Measurements from ENCODE around the gene C1orf87. TPM values are rescaled to one million over a fixed set of nuclear protein-coding genes. Genes with fewer than 3 reads are reported as not detected.

Gene C1orf87
- total RNA-seq, 1 experiment from 2014 or later, result not detected

GRCh38 chr1:60037669-60038068, 35.9 kb downstream of the C1orf87 start:
- no peak for DNase-seq
- H3K9me3 ChIP-seq, result no peaks in the 10 kb centered on the region
- TF ChIP-seq CTCF (IDR thresholded peaks at IDR 0.05; ENCODE audit: insufficient read depth in 1 of 2, low read depth in 1 of 2, low read length in 1 of 2, severe bottlenecking in 1 of 2, unreplicated experiment in 1 of 2), result no peak
- no peak overlapping the region for H3K27ac Mint-ChIP-seq (ENCODE audit: unreplicated experiment)
- no peak overlapping the region for H3K4me3 Mint-ChIP-seq (ENCODE audit: unreplicated experiment)
- H3K9me3 Mint-ChIP-seq (ENCODE audit: unreplicated experiment), result no peaks in the 10 kb centered on the region
- no peak overlapping the region for H3K4me3 ChIP-seq (ENCODE audit: low read depth, low read length)
- no peaks in the 10 kb centered on the region for H3K27me3 Mint-ChIP-seq (ENCODE audit: insufficient read depth, unreplicated experiment)
- no peaks in the 10 kb centered on the region for H3K36me3 Mint-ChIP-seq (ENCODE audit: insufficient read depth, unreplicated experiment)
- H3K4me1 ChIP-seq, result no peaks in the 10 kb centered on the region
- no peaks in the 10 kb centered on the region for H3K4me1 Mint-ChIP-seq (ENCODE audit: low read depth, unreplicated experiment)
- intact Hi-C loops (cut with micrococcal nuclease; ENCODE audit: unreplicated experiment), result no loop called here
- CTCF ChIA-PET, result no interaction called here
- H3K27me3 ChIP-seq (replicated peaks; ENCODE audit: control insufficient read depth, insufficient read depth, low read length), result no peaks in the 10 kb centered on the region
- POLR2A ChIA-PET, result no interaction called here
- BruUV-seq (replicated peaks), result no TSS peak
- H3K36me3 ChIP-seq (ENCODE audit: control insufficient read depth, insufficient read depth, low read length), result no peaks in the 10 kb centered on the region

- POLR2A ChIA-PET, result no interaction called here
- no peak for DNase-seq
- no peaks in the 10 kb centered on the region for H3K4me1 Mint-ChIP-seq (ENCODE audit: low read depth, unreplicated experiment)
Observed at GRCh38 chr1:60036856-60037460, 36.6 kb downstream of the C1orf87 start.

DNA sequence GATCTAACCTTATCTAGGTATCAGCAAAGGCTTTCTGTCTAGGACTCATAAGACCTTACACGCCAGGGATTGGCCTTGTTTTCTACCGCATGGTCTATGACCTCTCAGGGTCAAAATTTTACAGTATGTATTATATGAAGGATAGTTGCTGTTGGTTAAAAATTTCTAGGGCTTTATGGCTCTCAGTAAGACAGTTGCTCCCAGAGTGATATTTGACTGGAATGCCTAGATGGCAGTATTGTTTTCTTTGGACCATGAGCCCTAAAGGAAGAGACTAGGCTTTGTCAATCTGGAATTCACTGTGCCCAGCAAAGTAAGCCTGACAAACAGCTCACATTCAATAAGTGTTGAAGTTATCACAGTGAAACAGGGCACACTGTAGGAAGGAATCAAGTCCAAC, 37.6 kb downstream of the C1orf87 start:
- Mint-ChIP-seq H3K36me3 (ENCODE audit: insufficient read depth, unreplicated experiment) (no peaks in the 10 kb centered on the region), H3K27ac (ENCODE audit: unreplicated experiment) (no peak overlapping the region), H3K27me3 (ENCODE audit: insufficient read depth, unreplicated experiment) (no peaks in the 10 kb centered on the region), H3K4me3 (ENCODE audit: unreplicated experiment) (no peak overlapping the region), H3K4me1 (ENCODE audit: low read depth, unreplicated experiment) (no peaks in the 10 kb centered on the region), H3K9me3 (ENCODE audit: unreplicated experiment) (no peaks in the 10 kb centered on the region)
- no TSS peak for BruUV-seq (replicated peaks)
- Histone ChIP-seq H3K4me1 (no peaks in the 10 kb centered on the region), H3K36me3 (ENCODE audit: control insufficient read depth, insufficient read depth, low read length) (no peaks in the 10 kb centered on the region), H3K9me3 (no peaks in the 10 kb centered on the region), H3K4me3 (ENCODE audit: low read depth, low read length) (no peak overlapping the region), H3K27me3 (replicated peaks; ENCODE audit: control insufficient read depth, insufficient read depth, low read length) (no peaks in the 10 kb centered on the region)
- ChIA-PET POLR2A (no interaction called here), CTCF (no interaction called here)
- no peak for TF ChIP-seq CTCF (IDR thresholded peaks at IDR 0.05; ENCODE audit: insufficient read depth in 1 of 2, low read depth in 1 of 2, low read length in 1 of 2, severe bottlenecking in 1 of 2, unreplicated experiment in 1 of 2)
- no peak for DNase-seq
- intact Hi-C loops (cut with micrococcal nuclease; ENCODE audit: unreplicated experiment), result no loop called here

More at GRCh38 chr1:60036856-60037460, 36.6 kb downstream of the C1orf87 start:
- Histone ChIP-seq H3K9me3 (no peaks in the 10 kb centered on the region), H3K4me1 (no peaks in the 10 kb centered on the region), H3K27me3 (replicated peaks; ENCODE audit: control insufficient read depth, insufficient read depth, low read length) (no peaks in the 10 kb centered on the region), H3K36me3 (ENCODE audit: control insufficient read depth, insufficient read depth, low read length) (no peaks in the 10 kb centered on the region), H3K4me3 (ENCODE audit: low read depth, low read length) (no peak overlapping the region)
- H3K9me3 Mint-ChIP-seq (ENCODE audit: unreplicated experiment), result no peaks in the 10 kb centered on the region
- no peaks in the 10 kb centered on the region for H3K36me3 Mint-ChIP-seq (ENCODE audit: insufficient read depth, unreplicated experiment)
- H3K27me3 Mint-ChIP-seq (ENCODE audit: insufficient read depth, unreplicated experiment), result no peaks in the 10 kb centered on the region
- no peak for TF ChIP-seq CTCF (IDR thresholded peaks at IDR 0.05; ENCODE audit: insufficient read depth in 1 of 2, low read depth in 1 of 2, low read length in 1 of 2, severe bottlenecking in 1 of 2, unreplicated experiment in 1 of 2)
- no peak overlapping the region for H3K27ac Mint-ChIP-seq (ENCODE audit: unreplicated experiment)
- intact Hi-C loops (cut with micrococcal nuclease; ENCODE audit: unreplicated experiment), result no loop called here
- CTCF ChIA-PET, result no interaction called here
- BruUV-seq (replicated peaks), result no TSS peak
- H3K4me3 Mint-ChIP-seq (ENCODE audit: unreplicated experiment), result no peak overlapping the region

All from Caco-2 (cell line).